Measurements from ENCODE around the gene FOLR2. TPM values are rescaled to one million over a fixed set of nuclear protein-coding genes. Genes with fewer than 3 reads are reported as not detected.
A peak's percentile ranks its signal among the peaks of the same experiment; 100 is the strongest.

The FOLR2 gene
- total RNA-seq, 2 donors from 2014 or later, result not detected

- Mint-ChIP-seq H3K27ac (peak overlapping the region; percentile 28), H3K36me3 (ENCODE audit: low read depth) (peaks cover 78% of the 10 kb centered on the region), H3K9me3 (no peaks in the 10 kb centered on the region), H3K4me1 (peaks cover 7% of the 10 kb centered on the region), H3K27me3 (ENCODE audit: insufficient read depth) (peaks cover 2% of the 10 kb centered on the region), H3K4me3 (no peak overlapping the region)
- DNase-seq, result peak; percentile 32
- Histone ChIP-seq H3K27ac (ENCODE audit: low read depth, low read length) (no peak overlapping the region), H3K4me3 (ENCODE audit: low read length) (no peak overlapping the region), H3K36me3 (ENCODE audit: control insufficient read depth, insufficient read depth, low read length) (peaks cover 96% of the 10 kb centered on the region), H3K27me3 (ENCODE audit: control insufficient read depth, insufficient read depth, low read length, poor library complexity, severe bottlenecking) (no peaks in the 10 kb centered on the region), H3K4me1 (ENCODE audit: control insufficient read depth, insufficient read depth, low read length) (no peaks in the 10 kb centered on the region), H3K9ac (ENCODE audit: extremely low read depth, low read length, poor library complexity, severe bottlenecking) (no peak overlapping the region), H3K9me3 (ENCODE audit: control insufficient read depth, low read length) (no peaks in the 10 kb centered on the region)
- WGBS, 2 experiments (ENCODE audit: insufficient coverage in 1 of 2, insufficient read length in 1 of 2), result 90 to 98% methylated on average over 2 to 8 of the region's 8 CpGs
- TF ChIP-seq CTCF (conservative IDR thresholded peaks at IDR 0.05), result no peak
Observed at GRCh38 chr11:72233773-72234513, 17.3 kb downstream of the FOLR2 start.

- Histone ChIP-seq H3K4me1 (ENCODE audit: control insufficient read depth, insufficient read depth, low read length) (no peaks in the 10 kb centered on the region), H3K4me3 (ENCODE audit: low read length) (no peak overlapping the region), H3K9ac (ENCODE audit: extremely low read depth, low read length, poor library complexity, severe bottlenecking) (no peak overlapping the region), H3K27ac (ENCODE audit: low read depth, low read length) (no peak overlapping the region), H3K27me3 (ENCODE audit: control insufficient read depth, insufficient read depth, low read length, poor library complexity, severe bottlenecking) (peaks cover 3% of the 10 kb centered on the region), H3K9me3 (ENCODE audit: control insufficient read depth, low read length) (no peaks in the 10 kb centered on the region), H3K36me3 (ENCODE audit: control insufficient read depth, insufficient read depth, low read length) (peaks cover 91% of the 10 kb centered on the region)
- H3K4me3 Mint-ChIP-seq, result no peak overlapping the region
- H3K4me1 Mint-ChIP-seq, result peaks cover 9% of the 10 kb centered on the region
- H3K27me3 Mint-ChIP-seq (ENCODE audit: insufficient read depth), result peaks cover 6% of the 10 kb centered on the region
- H3K27ac Mint-ChIP-seq, result no peak overlapping the region
- peaks cover 72% of the 10 kb centered on the region for H3K36me3 Mint-ChIP-seq (ENCODE audit: low read depth)
- DNase-seq, result peak; percentile 12
- no peaks in the 10 kb centered on the region for H3K9me3 Mint-ChIP-seq
- no peak for TF ChIP-seq CTCF (conservative IDR thresholded peaks at IDR 0.05)
- WGBS, 2 experiments (ENCODE audit: insufficient coverage in 1 of 2, insufficient read length in 1 of 2), result 93% methylated on average over 3 of the region's 3 CpGs; no CpG with 5 or more reads in 1 of the 2 experiments
Observed at GRCh38 chr11:72234514-72234830, 17.9 kb downstream of the FOLR2 start.

- Mint-ChIP-seq H3K36me3 (ENCODE audit: low read depth) (peaks cover 68% of the 10 kb centered on the region), H3K4me1 (peaks cover 9% of the 10 kb centered on the region), H3K9me3 (no peaks in the 10 kb centered on the region), H3K27me3 (ENCODE audit: insufficient read depth) (peaks cover 6% of the 10 kb centered on the region), H3K27ac (no peak overlapping the region), H3K4me3 (no peak overlapping the region)
- Histone ChIP-seq H3K27me3 (ENCODE audit: control insufficient read depth, insufficient read depth, low read length, poor library complexity, severe bottlenecking) (peaks cover 6% of the 10 kb centered on the region), H3K36me3 (ENCODE audit: control insufficient read depth, insufficient read depth, low read length) (peaks cover 86% of the 10 kb centered on the region), H3K27ac (ENCODE audit: low read depth, low read length) (no peak overlapping the region), H3K9me3 (ENCODE audit: control insufficient read depth, low read length) (no peaks in the 10 kb centered on the region), H3K4me1 (ENCODE audit: control insufficient read depth, insufficient read depth, low read length) (no peaks in the 10 kb centered on the region), H3K9ac (ENCODE audit: extremely low read depth, low read length, poor library complexity, severe bottlenecking) (no peak overlapping the region), H3K4me3 (ENCODE audit: low read length) (no peak overlapping the region)
- 98 to 100% methylated on average over 4 of the region's 4 CpGs for WGBS, 2 experiments (ENCODE audit: insufficient coverage in 1 of 2, insufficient read length in 1 of 2)
- DNase-seq, result no peak
- no peak for TF ChIP-seq CTCF (conservative IDR thresholded peaks at IDR 0.05)
Observed at GRCh38 chr11:72234920-72235319, 18.3 kb downstream of the FOLR2 start.
